Measurements from ENCODE around the gene NPAS3.

The NPAS3 gene

GRCh38 chr14:33454022-33454595, 515.4 kb downstream of the NPAS3 start:
- DNase-seq, result no peak

- no peak for DNase-seq
Observed at GRCh38 chr14:33454707-33455106, 516.0 kb downstream of the NPAS3 start.

GRCh38 chr14:33455654-33456345, 517.1 kb downstream of the NPAS3 start:
- DNase-seq, result no peak

- no peak for DNase-seq
Observed at GRCh38 chr14:33457021-33457420, 518.3 kb downstream of the NPAS3 start.

- DNase-seq, result no peak
Observed at GRCh38 chr14:33457617-33458016, 518.9 kb downstream of the NPAS3 start.

GRCh38 chr14:33460164-33460563, 521.5 kb downstream of the NPAS3 start:
- no peak for DNase-seq

GRCh38 chr14:33461036-33461435, 522.4 kb downstream of the NPAS3 start:
- DNase-seq, result no peak

- no peak for DNase-seq
Observed at GRCh38 chr14:33463731-33464130, 525.1 kb downstream of the NPAS3 start.

GRCh38 chr14:33464254-33464962, 525.7 kb downstream of the NPAS3 start:
- DNase-seq, result no peak

- DNase-seq, result no peak
Observed at GRCh38 chr14:33465846-33466700, 527.4 kb downstream of the NPAS3 start.

- no peak for DNase-seq
Observed at GRCh38 chr14:33467971-33468370, 529.3 kb downstream of the NPAS3 start.

- no peak for DNase-seq
Observed at GRCh38 chr14:33469898-33470297, 531.2 kb downstream of the NPAS3 start.

GRCh38 chr14:33471776-33472175, 533.1 kb downstream of the NPAS3 start:
- DNase-seq, result no peak

GRCh38 chr14:33475623-33476022, 536.9 kb downstream of the NPAS3 start:
- no peak for DNase-seq

- no peak for DNase-seq
Observed at GRCh38 chr14:33477797-33478196, 539.1 kb downstream of the NPAS3 start.

- DNase-seq, result no peak
Observed at GRCh38 chr14:33480071-33480886, 541.6 kb downstream of the NPAS3 start.

- DNase-seq, result no peak
Observed at GRCh38 chr14:33480887-33481184, 542.2 kb downstream of the NPAS3 start.

- DNase-seq, result no peak
Observed at GRCh38 chr14:33483110-33483509, 544.4 kb downstream of the NPAS3 start.

GRCh38 chr14:33483541-33483940, 544.9 kb downstream of the NPAS3 start:
- DNase-seq, result no peak

GRCh38 chr14:33484264-33484663, 545.6 kb downstream of the NPAS3 start:
- no peak for DNase-seq

GRCh38 chr14:33486332-33486890, 547.7 kb downstream of the NPAS3 start:
- DNase-seq, result no peak

- no peak for DNase-seq
Observed at GRCh38 chr14:33488582-33488981, 549.9 kb downstream of the NPAS3 start.
